Panc1 (cell line): ENCODE measurements around the gene RNF167. TPM values are rescaled to one million over a fixed set of nuclear protein-coding genes. Genes with fewer than 3 reads are reported as not detected.

Experiments
- ATAC-seq: fragments of 200-7000 bp; cut with Tn5 transposase; 2 replicates; pipeline ENCODE4 v1.9.1; 2020; ENCODE audit warnings: mild to moderate bottlenecking, moderate library complexity
- BruUV-seq: library from RNA; stranded (reverse); fragments of 400-500 nt; replicated peaks from 2 replicates; lab custom pipeline; 2021; lab: Mats Ljungman, UMichigan
- CTCF ChIA-PET: fragments of 300-600 bp; sonication (Branson Sonifier 250); formaldehyde crosslinking; loops from one replicate; lab custom pipeline; 2022; ENCODE audit warnings: antibody characterized with exemption; lab: Charles Lee
- POLR2A ChIA-PET: fragments of 300-600 bp; sonication (Branson Sonifier 250); formaldehyde crosslinking; loops from one replicate; lab custom pipeline; 2022; ENCODE audit warnings: antibody characterized with exemption; lab: Charles Lee
- DNase-seq: peaks from one replicate; pipeline ENCODE4 v3.0.0-alpha.2; 2010; ENCODE audit warnings: low read depth, low spot score
- H3K27ac ChIP-seq: 2 replicates; pipeline ENCODE4 v1.5.1; 2011; ENCODE audit warnings: mild to moderate bottlenecking, low read length, inconsistent platforms
- H3K27me3 ChIP-seq: fragments of 200-500 bp; sonication (Bioruptor generic); 2 replicates; pipeline ENCODE4 v1.6.0; 2014; ENCODE audit warnings: low read length, inconsistent platforms; ENCODE audit not compliant: control insufficient read depth, insufficient read depth
- H3K36me3 ChIP-seq: fragments of 200-500 bp; sonication (Bioruptor generic); 2 replicates; pipeline ENCODE4 v1.5.1; 2014; ENCODE audit warnings: inconsistent platforms, mild to moderate bottlenecking, low read length, moderate library complexity; ENCODE audit not compliant: control insufficient read depth, insufficient read depth
- H3K4me1 ChIP-seq: 2 replicates; pipeline ENCODE4 v1.5.1; 2011; ENCODE audit warnings: inconsistent platforms, mild to moderate bottlenecking, low read length, moderate library complexity; ENCODE audit not compliant: control insufficient read depth, insufficient read depth
- H3K4me3 ChIP-seq, 2 experiments: 2 replicates each; pipeline ENCODE4 v1.5.1; 2011 to 2012; ENCODE audit warnings: low read depth in 2 of 2, low read length in 2 of 2, mild to moderate bottlenecking in 2 of 2, inconsistent platforms in 1 of 2, moderate library complexity in 1 of 2
- H3K9me3 ChIP-seq: fragments of 200-500 bp; sonication (Bioruptor generic); 2 replicates; pipeline ENCODE4 v1.5.1; 2014; ENCODE audit warnings: low read depth, mild to moderate bottlenecking, inconsistent platforms, low read length, moderate library complexity; ENCODE audit not compliant: control insufficient read depth, insufficient read depth
- POLR2AphosphoS5 ChIP-seq: IDR thresholded peaks from 2 replicates; pipeline ENCODE4 v1.6.1; 2012; ENCODE audit warnings: mild to moderate bottlenecking, low read depth, low read length, moderate library complexity
- SIN3A ChIP-seq: IDR thresholded peaks from 2 replicates; pipeline ENCODE4 v1.6.1; 2012; ENCODE audit warnings: low read depth, mild to moderate bottlenecking, low read length, moderate library complexity, borderline replicate concordance; ENCODE audit not compliant: insufficient read depth
- TCF7L2 ChIP-seq: IDR thresholded peaks from 2 replicates; pipeline ENCODE4 v1.6.1; 2011; ENCODE audit warnings: mild to moderate bottlenecking, low read depth, low read length, inconsistent platforms
- in situ Hi-C: cut with HindIII; loops from 2 replicates; pipeline ENCODE4 v1.10.0; 2016; ENCODE audit warnings: low sequenced_read_pairs, low pct_unique_long_range_greater_than_20kb
- intact Hi-C: fragments of 100-400 bp; cut with micrococcal nuclease; formaldehyde crosslinking; loops from one replicate; pipeline ENCODE4 v1.10.0; 2022; ENCODE audit not compliant: unreplicated experiment
- total RNA-seq: library from RNA; stranded (reverse); gene quantifications from one replicate; pipeline ENCODE4 v1.2.1, GENCODE V29; 2021; ENCODE audit not compliant: unreplicated experiment
- TF ChIP-seq, protein P1 (sequence below): fragments of 450-650 bp; IDR thresholded peaks from 2 replicates; pipeline ENCODE4 v1.5.1; 2017; ENCODE audit warnings: mild to moderate bottlenecking
- TF ChIP-seq, protein P2 (sequence below), 2 experiments: IDR thresholded peaks; 2 replicates each; pipeline ENCODE4 v1.6.1; 2011 to 2012; ENCODE audit warnings: low read depth in 2 of 2, control low read depth in 1 of 2, low read length in 1 of 2, mild to moderate bottlenecking in 1 of 2, moderate library complexity in 1 of 2; ENCODE audit not compliant: insufficient read depth in 1 of 2

RNF167 gene
- total RNA-seq, 1 experiment from 2014 or later, result 95.8 TPM

DNA sequence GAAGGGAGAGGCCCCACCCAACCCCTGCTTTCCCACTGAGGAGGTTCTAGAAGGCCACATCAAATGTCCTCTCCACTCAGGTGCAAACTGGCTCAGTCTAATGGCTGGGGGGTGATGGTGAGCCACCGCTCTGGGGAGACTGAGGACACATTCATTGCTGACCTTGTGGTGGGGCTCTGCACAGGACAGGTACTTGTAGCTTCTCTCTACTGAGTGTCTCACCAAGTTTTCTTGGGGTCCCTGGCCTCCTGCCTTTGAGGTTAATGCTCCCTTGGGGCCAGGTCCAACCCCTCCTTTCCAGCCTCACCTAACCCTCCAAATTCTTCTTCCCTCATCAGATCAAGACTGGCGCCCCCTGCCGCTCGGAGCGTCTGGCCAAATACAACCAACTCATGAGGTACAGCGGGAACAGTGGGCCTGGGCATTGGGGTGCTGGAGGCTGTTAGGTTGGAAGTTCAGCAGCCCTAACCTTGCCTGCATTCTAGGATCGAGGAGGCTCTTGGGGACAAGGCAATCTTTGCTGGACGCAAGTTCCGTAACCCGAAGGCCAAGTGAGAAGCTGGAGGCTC, 16.5 kb downstream of the RNF167 start:
- ATAC-seq (no peak), DNase-seq (no peak)
- no peaks in the 10 kb centered on the region for H3K36me3 ChIP-seq
- H3K4me3 ChIP-seq, result no peak overlapping the region
- H3K27me3 ChIP-seq, result no peaks in the 10 kb centered on the region
- H3K4me1 ChIP-seq, result peaks cover 3% of the 10 kb centered on the region; the same call in 1 of the 2 replicates
- BruUV-seq, result no TSS peak
- TF ChIP-seq TCF7L2 (no peak), POLR2AphosphoS5 (no peak), SIN3A (no peak)
- TF ChIP-seq, protein P1, sequence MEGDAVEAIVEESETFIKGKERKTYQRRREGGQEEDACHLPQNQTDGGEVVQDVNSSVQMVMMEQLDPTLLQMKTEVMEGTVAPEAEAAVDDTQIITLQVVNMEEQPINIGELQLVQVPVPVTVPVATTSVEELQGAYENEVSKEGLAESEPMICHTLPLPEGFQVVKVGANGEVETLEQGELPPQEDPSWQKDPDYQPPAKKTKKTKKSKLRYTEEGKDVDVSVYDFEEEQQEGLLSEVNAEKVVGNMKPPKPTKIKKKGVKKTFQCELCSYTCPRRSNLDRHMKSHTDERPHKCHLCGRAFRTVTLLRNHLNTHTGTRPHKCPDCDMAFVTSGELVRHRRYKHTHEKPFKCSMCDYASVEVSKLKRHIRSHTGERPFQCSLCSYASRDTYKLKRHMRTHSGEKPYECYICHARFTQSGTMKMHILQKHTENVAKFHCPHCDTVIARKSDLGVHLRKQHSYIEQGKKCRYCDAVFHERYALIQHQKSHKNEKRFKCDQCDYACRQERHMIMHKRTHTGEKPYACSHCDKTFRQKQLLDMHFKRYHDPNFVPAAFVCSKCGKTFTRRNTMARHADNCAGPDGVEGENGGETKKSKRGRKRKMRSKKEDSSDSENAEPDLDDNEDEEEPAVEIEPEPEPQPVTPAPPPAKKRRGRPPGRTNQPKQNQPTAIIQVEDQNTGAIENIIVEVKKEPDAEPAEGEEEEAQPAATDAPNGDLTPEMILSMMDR, result no peak
- TF ChIP-seq, protein P2, sequence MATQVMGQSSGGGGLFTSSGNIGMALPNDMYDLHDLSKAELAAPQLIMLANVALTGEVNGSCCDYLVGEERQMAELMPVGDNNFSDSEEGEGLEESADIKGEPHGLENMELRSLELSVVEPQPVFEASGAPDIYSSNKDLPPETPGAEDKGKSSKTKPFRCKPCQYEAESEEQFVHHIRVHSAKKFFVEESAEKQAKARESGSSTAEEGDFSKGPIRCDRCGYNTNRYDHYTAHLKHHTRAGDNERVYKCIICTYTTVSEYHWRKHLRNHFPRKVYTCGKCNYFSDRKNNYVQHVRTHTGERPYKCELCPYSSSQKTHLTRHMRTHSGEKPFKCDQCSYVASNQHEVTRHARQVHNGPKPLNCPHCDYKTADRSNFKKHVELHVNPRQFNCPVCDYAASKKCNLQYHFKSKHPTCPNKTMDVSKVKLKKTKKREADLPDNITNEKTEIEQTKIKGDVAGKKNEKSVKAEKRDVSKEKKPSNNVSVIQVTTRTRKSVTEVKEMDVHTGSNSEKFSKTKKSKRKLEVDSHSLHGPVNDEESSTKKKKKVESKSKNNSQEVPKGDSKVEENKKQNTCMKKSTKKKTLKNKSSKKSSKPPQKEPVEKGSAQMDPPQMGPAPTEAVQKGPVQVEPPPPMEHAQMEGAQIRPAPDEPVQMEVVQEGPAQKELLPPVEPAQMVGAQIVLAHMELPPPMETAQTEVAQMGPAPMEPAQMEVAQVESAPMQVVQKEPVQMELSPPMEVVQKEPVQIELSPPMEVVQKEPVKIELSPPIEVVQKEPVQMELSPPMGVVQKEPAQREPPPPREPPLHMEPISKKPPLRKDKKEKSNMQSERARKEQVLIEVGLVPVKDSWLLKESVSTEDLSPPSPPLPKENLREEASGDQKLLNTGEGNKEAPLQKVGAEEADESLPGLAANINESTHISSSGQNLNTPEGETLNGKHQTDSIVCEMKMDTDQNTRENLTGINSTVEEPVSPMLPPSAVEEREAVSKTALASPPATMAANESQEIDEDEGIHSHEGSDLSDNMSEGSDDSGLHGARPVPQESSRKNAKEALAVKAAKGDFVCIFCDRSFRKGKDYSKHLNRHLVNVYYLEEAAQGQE (IDR thresholded peaks at IDR 0.05; ENCODE audit: insufficient read depth in 1 of 2, low read depth in 2 of 2, low read length in 1 of 2), result no peak
- POLR2A ChIA-PET, result no interaction called here
- H3K27ac ChIP-seq, result no peak overlapping the region
- CTCF ChIA-PET, result no interaction called here
- no peaks in the 10 kb centered on the region for H3K9me3 ChIP-seq
- intact Hi-C loops, result no loop called here
- in situ Hi-C loops, result no loop called here

DNA sequence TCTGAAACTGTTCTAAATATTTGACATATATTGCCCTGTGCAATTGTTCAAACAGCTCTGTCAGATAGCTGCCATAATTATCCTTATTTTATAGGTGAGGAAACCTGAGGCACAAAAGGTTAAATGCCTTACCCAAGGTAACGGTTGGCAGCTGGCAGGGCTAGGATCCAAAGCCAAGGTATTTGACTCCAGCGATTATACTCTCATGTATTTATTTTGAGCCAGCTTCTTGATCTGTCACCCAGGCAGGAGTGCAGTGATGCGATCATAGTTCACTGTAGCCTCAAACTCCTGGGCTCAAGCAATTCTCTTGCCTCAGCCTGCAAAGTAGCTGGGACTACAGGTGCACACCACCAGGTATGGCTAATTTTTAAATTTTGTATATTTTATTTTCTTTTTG, 18.0 kb downstream of the RNF167 start:
- H3K9me3 ChIP-seq, result no peaks in the 10 kb centered on the region
- in situ Hi-C loops, result no loop called here
- CTCF ChIA-PET, result no interaction called here
- no peaks in the 10 kb centered on the region for H3K27me3 ChIP-seq
- TF ChIP-seq POLR2AphosphoS5 (no peak), SIN3A (no peak)
- TF ChIP-seq, protein P2 (IDR thresholded peaks at IDR 0.05; ENCODE audit: insufficient read depth in 1 of 2, low read depth in 2 of 2, low read length in 1 of 2), result no peak
- no peak for ATAC-seq
- H3K36me3 ChIP-seq, result no peaks in the 10 kb centered on the region
- no TSS peak for BruUV-seq
- POLR2A ChIA-PET, result no interaction called here
- H3K4me1 ChIP-seq, result no peaks in the 10 kb centered on the region
- H3K4me3 ChIP-seq, result no peak overlapping the region
- intact Hi-C loops, result no loop called here
- H3K27ac ChIP-seq, result no peak overlapping the region
- no peak for DNase-seq
